Osteocyte (in vitro differentiated cells): ENCODE measurements around the gene ZMIZ2. TPM values are rescaled to one million over a fixed set of nuclear protein-coding genes. Genes with fewer than 3 reads are reported as not detected.
"Not testable (repeated sequence)": the region's sequence is repeated elsewhere in the genome, so short reads cannot be mapped to it uniquely, and the experiment has no call there.

Experiments used
- DNase-seq: peaks from one replicate; pipeline ENCODE4 v3.0.0; 2021; ENCODE audit warnings: mixed read lengths; ENCODE audit not compliant: unreplicated experiment; ENCODE audit errors: extremely low spot score
- H3K27ac Mint-ChIP-seq: one replicate; pipeline ENCODE4 v1.8.0; 2021; ENCODE audit warnings: mild to moderate bottlenecking, mixed read lengths; ENCODE audit not compliant: unreplicated experiment
- H3K27me3 Mint-ChIP-seq: one replicate; pipeline ENCODE4 v1.8.0; 2021; ENCODE audit warnings: mixed read lengths; ENCODE audit not compliant: unreplicated experiment
- H3K36me3 Mint-ChIP-seq: one replicate; pipeline ENCODE4 v1.8.0; 2021; ENCODE audit warnings: mixed read lengths; ENCODE audit not compliant: unreplicated experiment
- H3K4me1 Mint-ChIP-seq: one replicate; pipeline ENCODE4 v1.8.0; 2021; ENCODE audit warnings: mixed read lengths; ENCODE audit not compliant: unreplicated experiment
- H3K4me3 Mint-ChIP-seq: one replicate; pipeline ENCODE4 v1.8.0; 2021; ENCODE audit warnings: mild to moderate bottlenecking, moderate library complexity, mixed read lengths; ENCODE audit not compliant: unreplicated experiment
- H3K9me3 Mint-ChIP-seq: one replicate; pipeline ENCODE4 v1.8.0; 2021; ENCODE audit warnings: mixed read lengths; ENCODE audit not compliant: unreplicated experiment
- total RNA-seq: library from RNA; stranded (reverse); gene quantifications from 2 replicates; pipeline ENCODE4 v1.2.1, GENCODE V29; 2021
- TF ChIP-seq, protein P1 (sequence below): fragments of 200-600 bp; sonication (generic); IDR thresholded peaks from 2 replicates; pipeline ENCODE4 v1.5.0; 2021; ENCODE audit warnings: antibody characterized with exemption, mild to moderate bottlenecking, moderate library complexity

ZMIZ2 gene
- total RNA-seq, 1 donor from 2014 or later: 96.4 TPM

DNA sequence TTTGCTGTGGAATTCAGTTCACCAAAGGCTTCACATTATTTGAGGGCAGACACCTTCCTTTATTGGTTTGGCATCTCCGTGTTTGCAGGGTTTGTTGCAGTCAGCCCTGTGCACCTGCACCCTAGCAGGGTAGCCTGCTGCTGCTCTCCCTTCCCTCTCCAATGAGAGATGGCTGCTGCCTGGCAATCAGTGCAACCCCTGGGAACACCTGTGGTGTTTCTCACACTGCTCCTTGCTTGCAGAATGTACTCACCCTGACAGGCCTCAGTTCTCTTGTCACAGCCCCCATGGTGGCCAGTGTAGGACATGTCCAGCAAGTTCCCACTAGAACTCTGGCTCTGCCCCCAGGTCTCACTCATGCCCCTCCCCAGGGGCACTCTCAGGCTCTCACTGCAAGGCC lies 35.7 kb downstream of the ZMIZ2 start:
- TF ChIP-seq, protein P1, sequence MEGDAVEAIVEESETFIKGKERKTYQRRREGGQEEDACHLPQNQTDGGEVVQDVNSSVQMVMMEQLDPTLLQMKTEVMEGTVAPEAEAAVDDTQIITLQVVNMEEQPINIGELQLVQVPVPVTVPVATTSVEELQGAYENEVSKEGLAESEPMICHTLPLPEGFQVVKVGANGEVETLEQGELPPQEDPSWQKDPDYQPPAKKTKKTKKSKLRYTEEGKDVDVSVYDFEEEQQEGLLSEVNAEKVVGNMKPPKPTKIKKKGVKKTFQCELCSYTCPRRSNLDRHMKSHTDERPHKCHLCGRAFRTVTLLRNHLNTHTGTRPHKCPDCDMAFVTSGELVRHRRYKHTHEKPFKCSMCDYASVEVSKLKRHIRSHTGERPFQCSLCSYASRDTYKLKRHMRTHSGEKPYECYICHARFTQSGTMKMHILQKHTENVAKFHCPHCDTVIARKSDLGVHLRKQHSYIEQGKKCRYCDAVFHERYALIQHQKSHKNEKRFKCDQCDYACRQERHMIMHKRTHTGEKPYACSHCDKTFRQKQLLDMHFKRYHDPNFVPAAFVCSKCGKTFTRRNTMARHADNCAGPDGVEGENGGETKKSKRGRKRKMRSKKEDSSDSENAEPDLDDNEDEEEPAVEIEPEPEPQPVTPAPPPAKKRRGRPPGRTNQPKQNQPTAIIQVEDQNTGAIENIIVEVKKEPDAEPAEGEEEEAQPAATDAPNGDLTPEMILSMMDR: no peak
- H3K27ac Mint-ChIP-seq: no peak overlapping the region
- peaks cover 9% of the 10 kb centered on the region for H3K9me3 Mint-ChIP-seq
- H3K36me3 Mint-ChIP-seq: peaks cover 3% of the 10 kb centered on the region
- no peak overlapping the region for H3K4me3 Mint-ChIP-seq
- no peaks in the 10 kb centered on the region for H3K4me1 Mint-ChIP-seq
- DNase-seq: no peak
- no peaks in the 10 kb centered on the region for H3K27me3 Mint-ChIP-seq

DNA sequence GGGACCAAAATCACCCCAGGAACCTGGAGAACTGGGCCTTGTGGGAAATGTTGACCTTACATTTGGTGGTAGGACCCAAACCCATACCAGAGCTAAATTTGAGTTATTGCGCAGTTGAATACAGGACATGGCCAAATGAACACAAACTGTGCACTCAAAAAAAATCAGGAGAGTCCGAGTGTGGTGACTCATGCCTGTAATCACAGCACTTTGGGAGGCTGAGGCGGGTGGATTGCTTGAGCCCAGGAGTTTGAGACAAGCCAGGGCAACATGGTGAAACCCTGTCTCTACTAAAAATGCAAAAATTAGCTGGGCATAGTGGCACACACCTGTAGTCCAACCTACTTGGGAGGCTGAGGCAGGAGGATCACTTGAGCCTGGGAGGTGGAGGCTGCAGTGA lies 36.6 kb downstream of the ZMIZ2 start:
- not testable (repeated sequence) for H3K4me3 Mint-ChIP-seq, H3K27ac Mint-ChIP-seq, H3K9me3 Mint-ChIP-seq, DNase-seq, H3K36me3 Mint-ChIP-seq, H3K27me3 Mint-ChIP-seq, H3K4me1 Mint-ChIP-seq

DNA sequence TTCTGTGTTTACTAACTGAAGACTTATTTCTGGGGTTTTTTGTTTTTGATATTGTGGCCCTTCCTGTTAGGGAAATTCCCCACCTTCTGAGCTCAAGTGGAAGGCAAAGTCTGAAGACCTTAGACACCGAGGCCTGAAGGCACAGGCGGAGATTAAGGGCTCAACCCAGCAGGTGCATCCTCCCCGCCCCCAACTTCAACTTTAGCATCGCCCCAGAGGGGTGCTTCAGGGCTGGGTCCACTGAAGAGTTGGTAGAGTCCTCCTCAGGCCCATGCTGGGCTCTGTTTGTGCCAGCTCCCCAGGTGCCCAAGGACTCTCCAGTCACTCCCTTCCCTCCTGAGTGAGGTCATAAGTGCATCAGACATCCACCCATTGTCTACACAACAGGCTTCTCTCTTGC lies 38.4 kb downstream of the ZMIZ2 start:
- no peaks in the 10 kb centered on the region for H3K27me3 Mint-ChIP-seq
- DNase-seq: no peak
- peaks cover 3% of the 10 kb centered on the region for H3K36me3 Mint-ChIP-seq
- TF ChIP-seq, protein P1: no peak
- H3K4me3 Mint-ChIP-seq: no peak overlapping the region
- no peak overlapping the region for H3K27ac Mint-ChIP-seq
- H3K4me1 Mint-ChIP-seq: peaks cover 11% of the 10 kb centered on the region
- peaks cover 9% of the 10 kb centered on the region for H3K9me3 Mint-ChIP-seq

DNA sequence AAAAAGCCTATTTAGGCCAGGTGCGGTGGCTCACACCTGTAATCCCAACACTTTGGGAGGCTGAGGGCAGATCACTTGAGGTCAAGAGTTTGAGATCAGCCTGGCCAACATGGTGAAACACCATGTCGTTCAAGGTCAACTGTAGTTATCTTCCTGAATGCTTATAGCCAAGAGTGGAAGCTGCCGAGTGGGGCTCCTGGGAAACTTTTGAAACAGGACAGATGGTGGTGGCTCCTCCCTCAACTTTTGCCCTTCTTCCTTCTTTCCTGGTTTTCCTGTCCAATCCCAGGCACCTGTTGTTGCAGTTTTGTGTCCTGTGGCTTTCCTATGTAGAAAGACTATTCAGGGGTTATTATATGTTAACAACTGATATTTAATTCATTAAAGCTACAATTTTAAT lies 39.1 kb downstream of the ZMIZ2 start:
- H3K27ac Mint-ChIP-seq: no peak overlapping the region
- H3K9me3 Mint-ChIP-seq: peaks cover 4% of the 10 kb centered on the region
- no peak for DNase-seq
- H3K4me3 Mint-ChIP-seq: no peak overlapping the region
- H3K4me1 Mint-ChIP-seq: peaks cover 11% of the 10 kb centered on the region
- H3K27me3 Mint-ChIP-seq: no peaks in the 10 kb centered on the region
- H3K36me3 Mint-ChIP-seq: peaks cover 3% of the 10 kb centered on the region
- TF ChIP-seq, protein P1: no peak

DNA sequence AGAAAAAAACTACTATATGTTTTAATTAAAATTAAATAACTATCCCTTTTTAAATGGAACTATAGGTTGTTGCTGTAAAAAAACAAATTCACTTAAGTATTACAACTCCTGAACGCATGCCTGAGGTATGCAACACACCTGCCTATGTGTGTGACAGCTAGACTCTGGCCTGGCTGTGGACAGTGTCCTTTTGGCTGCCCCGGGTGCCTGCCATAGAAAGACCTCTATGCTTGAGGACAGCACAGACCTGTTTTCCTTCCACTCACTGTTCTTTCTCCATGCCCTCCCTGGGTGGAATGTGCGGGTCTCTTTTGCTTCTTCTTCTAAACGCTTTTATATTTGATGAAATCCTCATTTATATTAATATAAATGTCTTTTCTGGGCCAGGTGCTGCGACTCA lies 41.3 kb downstream of the ZMIZ2 start:
- Mint-ChIP-seq H3K4me3 (no peak overlapping the region), H3K36me3 (no peaks in the 10 kb centered on the region), H3K9me3 (no peaks in the 10 kb centered on the region), H3K27me3 (no peaks in the 10 kb centered on the region), H3K27ac (no peak overlapping the region), H3K4me1 (peaks cover 22% of the 10 kb centered on the region)
- DNase-seq: no peak
- TF ChIP-seq, protein P1: no peak
